OCI-LY1 (cell line): Measurements from ENCODE around the gene ARL10.

Experiments used
- H2AFZ ChIP-seq: fragments of 200-600 bp; sonication (generic), shearing (Covaris generic); 2 replicates; pipeline ENCODE4 v1.6.0; 2014; ENCODE audit warnings: antibody characterized with exemption, mild to moderate bottlenecking, low read length
- H3F3A ChIP-seq: fragments of 200-600 bp; sonication (generic), shearing (Covaris generic); 2 replicates; pipeline ENCODE4 v1.6.0; 2014; ENCODE audit warnings: mild to moderate bottlenecking, antibody characterized with exemption, low read length, moderate library complexity; ENCODE audit not compliant: insufficient read depth
- H3K27ac ChIP-seq: fragments of 200-600 bp; sonication (generic); 2 replicates; pipeline ENCODE4 v1.5.1; 2014; ENCODE audit warnings: low read length, mixed run types, mild to moderate bottlenecking, low read depth; ENCODE audit not compliant: poor library complexity, severe bottlenecking
- H3K27me3 ChIP-seq: fragments of 200-600 bp; sonication (generic); 2 replicates; pipeline ENCODE4 v1.6.0; 2014; ENCODE audit warnings: antibody characterized with exemption, mild to moderate bottlenecking, low read length, moderate library complexity; ENCODE audit not compliant: insufficient read depth
- H3K36me3 ChIP-seq: fragments of 200-600 bp; sonication (generic); 2 replicates; pipeline ENCODE4 v1.6.1; 2014; ENCODE audit warnings: mild to moderate bottlenecking, antibody characterized with exemption, low read length, moderate library complexity, mixed read lengths; ENCODE audit not compliant: insufficient read depth
- H3K4me1 ChIP-seq: fragments of 200-600 bp; sonication (generic); 2 replicates; pipeline ENCODE4 v1.5.1; 2014; ENCODE audit warnings: mild to moderate bottlenecking, low read length, moderate library complexity; ENCODE audit not compliant: insufficient read depth, severe bottlenecking
- H3K4me2 ChIP-seq: fragments of 200-600 bp; sonication (generic), shearing (Covaris generic); 2 replicates; pipeline ENCODE4 v1.6.1; 2014; ENCODE audit warnings: low read length
- H3K4me3 ChIP-seq: fragments of 200-600 bp; sonication (generic); 2 replicates; pipeline ENCODE4 v1.5.1; 2014; ENCODE audit warnings: low read length, low read depth, mild to moderate bottlenecking, mixed read lengths; ENCODE audit not compliant: poor library complexity, severe bottlenecking
- H3K79me2 ChIP-seq: fragments of 200-600 bp; shearing (Covaris generic); 2 replicates; pipeline ENCODE4 v1.6.1; 2016; ENCODE audit warnings: mixed run types, low read length, mixed read lengths; ENCODE audit not compliant: insufficient read depth
- H3K9ac ChIP-seq: fragments of 200-600 bp; sonication (generic), shearing (Covaris generic); 2 replicates; pipeline ENCODE4 v1.6.1; 2014; ENCODE audit warnings: mild to moderate bottlenecking, low read length, mixed read lengths
- H3K9me2 ChIP-seq: fragments of 200-600 bp; sonication (generic), shearing (Covaris generic); 2 replicates; pipeline ENCODE4 v1.6.1; 2014; ENCODE audit warnings: low read depth, mild to moderate bottlenecking, low read length, mixed read lengths
- H3K9me3 ChIP-seq: fragments of 200-600 bp; shearing (Covaris generic); 2 replicates; pipeline ENCODE4 v1.6.1; 2014; ENCODE audit warnings: low read length, mixed read lengths
- H4K20me1 ChIP-seq: fragments of 200-600 bp; sonication (generic), shearing (Covaris generic); 2 replicates; pipeline ENCODE4 v1.6.0; 2016; ENCODE audit warnings: mild to moderate bottlenecking, low read length; ENCODE audit not compliant: insufficient read depth
- CTCF ChIP-seq: fragments of 200-600 bp; sonication (generic), shearing (Covaris generic); IDR thresholded peaks from 2 replicates; pipeline ENCODE4 v1.5.1; 2017; ENCODE audit warnings: mild to moderate bottlenecking, antibody characterized with exemption, low read length, moderate library complexity, mixed read lengths
- EZH2 ChIP-seq: fragments of 200-600 bp; sonication (generic), shearing (Covaris generic); IDR thresholded peaks from 2 replicates; pipeline ENCODE4 v1.8.0; 2017; ENCODE audit warnings: borderline replicate concordance, mixed run types, mild to moderate bottlenecking, antibody characterized with exemption, low read length, moderate library complexity, mixed read lengths

The ARL10 gene

GRCh38 chr5:176408590-176408989, 43.3 kb downstream of the ARL10 start:
- H3K27ac ChIP-seq: no peak overlapping the region
- H3K4me3 ChIP-seq: no peak overlapping the region
- no peak overlapping the region for H2AFZ ChIP-seq
- no peaks in the 10 kb centered on the region for H3K9me2 ChIP-seq
- H3K79me2 ChIP-seq: no peaks in the 10 kb centered on the region
- no peaks in the 10 kb centered on the region for H3K27me3 ChIP-seq
- no peaks in the 10 kb centered on the region for H4K20me1 ChIP-seq
- H3K4me2 ChIP-seq: no peak overlapping the region
- no peak overlapping the region for H3K9ac ChIP-seq
- TF ChIP-seq CTCF (no peak), EZH2 (no peak)
- H3K4me1 ChIP-seq: peaks cover 8% of the 10 kb centered on the region
- H3F3A ChIP-seq: no peaks in the 10 kb centered on the region
- no peaks in the 10 kb centered on the region for H3K9me3 ChIP-seq
- H3K36me3 ChIP-seq: peaks cover 20% of the 10 kb centered on the region; the same call in 1 of the 2 replicates

- Histone ChIP-seq H2AFZ (no peak overlapping the region), H3K27ac (no peak overlapping the region), H3K27me3 (no peaks in the 10 kb centered on the region), H3K4me1 (peaks cover 13% of the 10 kb centered on the region), H3K4me3 (no peak overlapping the region), H3F3A (no peaks in the 10 kb centered on the region), H4K20me1 (no peaks in the 10 kb centered on the region), H3K9ac (no peak overlapping the region), H3K9me2 (no peaks in the 10 kb centered on the region), H3K4me2 (no peak overlapping the region), H3K36me3 (peaks cover 20% of the 10 kb centered on the region; the same call in 1 of the 2 replicates), H3K9me3 (no peaks in the 10 kb centered on the region), H3K79me2 (no peaks in the 10 kb centered on the region)
- TF ChIP-seq EZH2 (no peak), CTCF (no peak)
Measured at GRCh38 chr5:176409765-176410164, 44.5 kb downstream of the ARL10 start.

- Histone ChIP-seq H3K9me3 (no peaks in the 10 kb centered on the region), H3K4me1 (peaks cover 22% of the 10 kb centered on the region), H3K9ac (no peak overlapping the region), H3K4me2 (no peak overlapping the region), H3K36me3 (peaks cover 20% of the 10 kb centered on the region; the same call in 1 of the 2 replicates), H2AFZ (no peak overlapping the region), H3F3A (no peaks in the 10 kb centered on the region), H3K79me2 (0 out of 2 replicates have a peak, but pooled peaks cover under 1% of the 10 kb centered on the region), H4K20me1 (no peaks in the 10 kb centered on the region), H3K27ac (no peak overlapping the region), H3K9me2 (no peaks in the 10 kb centered on the region), H3K27me3 (no peaks in the 10 kb centered on the region), H3K4me3 (no peak overlapping the region)
- TF ChIP-seq CTCF (peak; percentile 48; the same call in 1 of the 2 replicates), EZH2 (no peak)
Measured at GRCh38 chr5:176410486-176411180, 45.3 kb downstream of the ARL10 start.
